ENCODE results near the gene VAMP4.

DNA sequence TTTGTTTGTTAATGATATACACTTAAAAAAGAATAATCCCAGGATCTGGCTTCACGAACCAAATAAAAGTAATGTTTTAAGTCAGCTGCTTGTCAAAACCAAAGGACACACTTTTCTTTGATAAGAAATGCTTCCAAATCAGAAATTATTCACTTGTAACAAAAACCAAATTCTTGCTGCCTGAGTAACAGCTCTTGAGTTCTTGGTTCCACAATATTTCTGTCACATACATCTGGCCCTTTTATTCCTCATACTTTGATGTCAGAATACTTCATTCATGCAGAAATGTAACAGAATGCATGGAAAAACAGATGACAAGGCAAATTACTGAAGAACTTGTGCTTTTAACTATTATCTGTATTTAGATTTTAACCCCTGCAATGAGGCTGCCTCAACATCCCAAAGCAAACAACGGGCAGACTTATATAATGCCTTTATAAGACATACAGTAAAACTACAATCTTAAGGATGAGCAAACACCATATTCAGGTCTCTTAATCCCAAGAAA, 1.5 kb downstream of the VAMP4 start:
- TF ChIP-seq ZNF565 (CRISPR knock-in tag; conservative IDR thresholded peaks at IDR 0.05; ENCODE audit: low read depth) (no peak), ESRRG (CRISPR knock-in tag; IDR thresholded peaks at IDR 0.05) (no peak), SNAI2 (CRISPR knock-in tag; IDR thresholded peaks at IDR 0.05) (no peak), ZC3H10 (CRISPR knock-in tag; IDR thresholded peaks at IDR 0.05) (no peak), ZFP3 (CRISPR knock-in tag; IDR thresholded peaks at IDR 0.05) (no peak)
- TF ChIP-seq, protein P1, sequence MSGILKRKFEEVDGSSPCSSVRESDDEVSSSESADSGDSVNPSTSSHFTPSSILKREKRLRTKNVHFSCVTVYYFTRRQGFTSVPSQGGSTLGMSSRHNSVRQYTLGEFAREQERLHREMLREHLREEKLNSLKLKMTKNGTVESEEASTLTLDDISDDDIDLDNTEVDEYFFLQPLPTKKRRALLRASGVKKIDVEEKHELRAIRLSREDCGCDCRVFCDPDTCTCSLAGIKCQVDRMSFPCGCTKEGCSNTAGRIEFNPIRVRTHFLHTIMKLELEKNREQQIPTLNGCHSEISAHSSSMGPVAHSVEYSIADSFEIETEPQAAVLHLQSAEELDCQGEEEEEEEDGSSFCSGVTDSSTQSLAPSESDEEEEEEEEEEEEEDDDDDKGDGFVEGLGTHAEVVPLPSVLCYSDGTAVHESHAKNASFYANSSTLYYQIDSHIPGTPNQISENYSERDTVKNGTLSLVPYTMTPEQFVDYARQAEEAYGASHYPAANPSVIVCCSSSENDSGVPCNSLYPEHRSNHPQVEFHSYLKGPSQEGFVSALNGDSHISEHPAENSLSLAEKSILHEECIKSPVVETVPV (CRISPR knock-in tag; IDR thresholded peaks at IDR 0.05), result no peak
- TF ChIP-seq, protein P2, sequence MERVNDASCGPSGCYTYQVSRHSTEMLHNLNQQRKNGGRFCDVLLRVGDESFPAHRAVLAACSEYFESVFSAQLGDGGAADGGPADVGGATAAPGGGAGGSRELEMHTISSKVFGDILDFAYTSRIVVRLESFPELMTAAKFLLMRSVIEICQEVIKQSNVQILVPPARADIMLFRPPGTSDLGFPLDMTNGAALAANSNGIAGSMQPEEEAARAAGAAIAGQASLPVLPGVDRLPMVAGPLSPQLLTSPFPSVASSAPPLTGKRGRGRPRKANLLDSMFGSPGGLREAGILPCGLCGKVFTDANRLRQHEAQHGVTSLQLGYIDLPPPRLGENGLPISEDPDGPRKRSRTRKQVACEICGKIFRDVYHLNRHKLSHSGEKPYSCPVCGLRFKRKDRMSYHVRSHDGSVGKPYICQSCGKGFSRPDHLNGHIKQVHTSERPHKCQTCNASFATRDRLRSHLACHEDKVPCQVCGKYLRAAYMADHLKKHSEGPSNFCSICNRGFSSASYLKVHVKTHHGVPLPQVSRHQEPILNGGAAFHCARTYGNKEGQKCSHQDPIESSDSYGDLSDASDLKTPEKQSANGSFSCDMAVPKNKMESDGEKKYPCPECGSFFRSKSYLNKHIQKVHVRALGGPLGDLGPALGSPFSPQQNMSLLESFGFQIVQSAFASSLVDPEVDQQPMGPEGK (CRISPR knock-in tag; IDR thresholded peaks at IDR 0.05; ENCODE audit: borderline replicate concordance), result no peak
- TF ChIP-seq, protein P3, sequence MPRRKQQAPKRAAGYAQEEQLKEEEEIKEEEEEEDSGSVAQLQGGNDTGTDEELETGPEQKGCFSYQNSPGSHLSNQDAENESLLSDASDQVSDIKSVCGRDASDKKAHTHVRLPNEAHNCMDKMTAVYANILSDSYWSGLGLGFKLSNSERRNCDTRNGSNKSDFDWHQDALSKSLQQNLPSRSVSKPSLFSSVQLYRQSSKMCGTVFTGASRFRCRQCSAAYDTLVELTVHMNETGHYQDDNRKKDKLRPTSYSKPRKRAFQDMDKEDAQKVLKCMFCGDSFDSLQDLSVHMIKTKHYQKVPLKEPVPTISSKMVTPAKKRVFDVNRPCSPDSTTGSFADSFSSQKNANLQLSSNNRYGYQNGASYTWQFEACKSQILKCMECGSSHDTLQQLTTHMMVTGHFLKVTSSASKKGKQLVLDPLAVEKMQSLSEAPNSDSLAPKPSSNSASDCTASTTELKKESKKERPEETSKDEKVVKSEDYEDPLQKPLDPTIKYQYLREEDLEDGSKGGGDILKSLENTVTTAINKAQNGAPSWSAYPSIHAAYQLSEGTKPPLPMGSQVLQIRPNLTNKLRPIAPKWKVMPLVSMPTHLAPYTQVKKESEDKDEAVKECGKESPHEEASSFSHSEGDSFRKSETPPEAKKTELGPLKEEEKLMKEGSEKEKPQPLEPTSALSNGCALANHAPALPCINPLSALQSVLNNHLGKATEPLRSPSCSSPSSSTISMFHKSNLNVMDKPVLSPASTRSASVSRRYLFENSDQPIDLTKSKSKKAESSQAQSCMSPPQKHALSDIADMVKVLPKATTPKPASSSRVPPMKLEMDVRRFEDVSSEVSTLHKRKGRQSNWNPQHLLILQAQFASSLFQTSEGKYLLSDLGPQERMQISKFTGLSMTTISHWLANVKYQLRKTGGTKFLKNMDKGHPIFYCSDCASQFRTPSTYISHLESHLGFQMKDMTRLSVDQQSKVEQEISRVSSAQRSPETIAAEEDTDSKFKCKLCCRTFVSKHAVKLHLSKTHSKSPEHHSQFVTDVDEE (CRISPR knock-in tag; IDR thresholded peaks at IDR 0.05), result no peak
